Aorta (tissue), 5 donors: Measurements from ENCODE around the gene LATS1. TPM values are rescaled to one million over a fixed set of nuclear protein-coding genes. Genes with fewer than 3 reads are reported as not detected.

Source experiments
- ATAC-seq: fragments of 200-7000 bp; cut with Tn5 transposase; one replicate; pipeline ENCODE4 v1.9.1; 2022; ENCODE audit warnings: moderate library complexity; ENCODE audit not compliant: low FRiP score
- DNase-seq, 2 donors: peaks; one replicate each; pipeline ENCODE4 v3.0.0-alpha.2; 2020
- H3K27ac ChIP-seq, 2 donors: one replicate each; pipeline ENCODE4 v1.5.1; 2013; ENCODE audit warnings: low read length in 2 of 2, mild to moderate bottlenecking in 2 of 2, moderate library complexity in 2 of 2, control low read depth in 1 of 2, inconsistent platforms in 1 of 2, low read depth in 1 of 2
- H3K27me3 ChIP-seq, 2 donors: one replicate each; pipeline ENCODE4 v1.6.1; 2013; ENCODE audit warnings: control low read depth in 1 of 2, low read length in 1 of 2, mild to moderate bottlenecking in 1 of 2, moderate library complexity in 1 of 2; ENCODE audit not compliant: insufficient read depth in 2 of 2, control insufficient read depth in 1 of 2
- H3K36me3 ChIP-seq, 2 donors: one replicate each; pipeline ENCODE4 v1.6.1; 2013; ENCODE audit warnings: control low read depth in 1 of 2, low read length in 1 of 2, mild to moderate bottlenecking in 1 of 2; ENCODE audit not compliant: insufficient read depth in 2 of 2, control insufficient read depth in 1 of 2
- H3K4me1 ChIP-seq, 2 donors: one replicate each; pipeline ENCODE4 v1.6.1; 2013; ENCODE audit warnings: low read length in 2 of 2, control low read depth in 1 of 2, mild to moderate bottlenecking in 1 of 2, moderate library complexity in 1 of 2; ENCODE audit not compliant: insufficient read depth in 2 of 2, control insufficient read depth in 1 of 2
- H3K4me3 ChIP-seq, 2 donors: one replicate each; pipeline ENCODE4 v1.5.1; 2013; ENCODE audit warnings: low read length in 2 of 2, control low read depth in 1 of 2, mild to moderate bottlenecking in 1 of 2
- H3K9me3 ChIP-seq: one replicate; pipeline ENCODE4 v1.6.1; 2013; ENCODE audit warnings: mild to moderate bottlenecking, low read length; ENCODE audit not compliant: control insufficient read depth
- WGBS, 2 donors: extraction: QIAGEN DNeasy Blood & Tissue Kit; methylation state at CpG; one replicate each; pipeline ENCODE4 v1.1.7; 2013; 5-methylcytosine and 5-hydroxymethylcytosine counted together
- intact Hi-C, 2 donors: fragments of 100-400 bp; cut with DNase I; formaldehyde crosslinking; loops; one replicate each; pipeline versions ENCODE4 v1.14.2 to v1.15.0; 2022
- polyA plus RNA-seq, 2 donors: library from polyadenylated mRNA; stranded (reverse); fragments of 200-250 nt; gene quantifications; one replicate each; pipeline ENCODE4 v1.2.3, GENCODE V29; 2013
- total RNA-seq, 2 donors: library from RNA; stranded (reverse); fragmentation: NEBNext Ultra II Directional; extraction: Animal tissue kit (Norgen Biotek cat#: 25700); gene quantifications; one replicate each; pipeline ENCODE4 v1.2.1, GENCODE V29; 2021
- donor health status: healthy with polysubstance abuse.
- donor health status: Bipolar disorder and iron deficiency.
- donor health status: DM: no; HTN: no; CAD: no.
- donor health status: DM: no; HTN: no; CAD: no.
- donor health status: DM: yes; HTN: yes; CAD: no.

Gene LATS1
- total and polyA plus RNA-seq, 4 donors, result 5.4 to 39.2 (median 19.3) TPM

DNA sequence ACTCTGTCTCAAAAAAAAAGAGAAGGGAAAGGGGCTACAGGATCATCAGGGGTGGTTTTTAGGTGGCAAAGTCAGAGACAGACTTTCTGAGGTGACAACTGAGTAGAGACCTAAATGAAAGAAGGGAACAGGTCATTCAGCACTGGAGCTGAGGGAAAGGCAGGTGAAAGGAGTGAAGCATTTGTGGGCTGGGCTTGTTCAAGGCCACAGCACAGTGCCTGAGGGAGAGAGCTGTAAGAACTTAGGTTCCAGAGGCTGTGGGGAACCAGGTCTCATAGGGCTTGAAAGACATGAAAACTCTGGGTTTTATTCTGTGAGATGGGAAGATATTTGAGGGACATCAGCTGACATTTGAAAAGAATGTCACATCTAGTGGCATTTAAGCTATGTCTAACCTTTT, 90.2 kb downstream of the LATS1 start:
- Histone ChIP-seq H3K27ac (no peak overlapping the region), H3K4me1 (no peaks in the 10 kb centered on the region), H3K27me3 (no peaks in the 10 kb centered on the region), H3K4me3 (no peak overlapping the region), H3K9me3 (no peaks in the 10 kb centered on the region), H3K36me3 (peaks cover 3 to 4% of the 10 kb centered on the region in 2 donors)
- intact Hi-C loops, result no loop called here
- ATAC-seq, result no peak
- DNase-seq, result no peak

DNA sequence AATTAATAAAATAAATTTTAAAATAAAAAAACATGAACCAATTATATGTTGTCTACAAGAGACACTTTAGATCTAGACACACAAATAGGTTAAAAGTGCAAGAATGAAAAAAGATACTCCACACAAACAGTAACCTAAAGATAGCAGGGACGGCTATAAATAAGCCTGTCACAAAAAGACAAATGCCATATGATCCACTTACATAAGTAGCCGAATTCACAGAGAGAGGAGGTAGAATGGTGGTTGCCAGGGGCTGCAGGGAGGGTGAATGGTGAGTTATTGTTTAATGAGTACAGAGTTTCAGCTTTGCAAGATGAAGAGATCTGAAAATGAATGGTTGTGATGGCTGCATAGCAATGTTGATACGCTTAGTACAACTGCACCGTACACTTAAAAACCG, 102.1 kb downstream of the LATS1 start:
- Histone ChIP-seq H3K27me3 (no peaks in the 10 kb centered on the region), H3K4me3 (no peak overlapping the region), H3K27ac (no peak overlapping the region), H3K4me1 (no peaks in the 10 kb centered on the region), H3K36me3 (peaks cover under 1 to 2% of the 10 kb centered on the region in 2 donors), H3K9me3 (no peaks in the 10 kb centered on the region)
- whole genome bisulfite sequencing, 2 donors, result 54 to 61% methylated on average over 5 of the region's 5 CpGs
- intact Hi-C loops, result no loop called here
- ATAC-seq, result no peak
- DNase-seq, result no peak

DNA sequence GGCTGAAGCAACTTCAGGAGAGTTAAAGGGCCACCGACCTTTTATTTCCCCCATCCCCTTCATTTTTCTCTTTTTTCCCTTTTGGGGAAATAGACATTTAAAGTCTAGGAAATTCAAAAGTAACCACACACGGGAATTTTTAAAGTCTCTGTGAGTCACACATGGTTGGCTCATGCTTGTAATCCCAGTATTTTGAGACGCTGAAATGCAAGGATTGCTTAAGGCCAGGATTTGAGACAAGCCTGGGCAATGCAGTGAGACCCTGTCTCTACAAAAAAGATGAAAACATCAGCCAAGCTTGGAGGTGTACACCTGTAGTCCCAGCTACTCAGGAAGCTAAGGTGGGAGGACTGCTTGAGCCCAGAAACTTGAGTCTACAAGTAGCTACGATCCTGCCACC, 103.6 kb downstream of the LATS1 start:
- no peak for DNase-seq
- H3K27me3 ChIP-seq, result no peaks in the 10 kb centered on the region
- no peak overlapping the region for H3K27ac ChIP-seq
- 91% methylated on average over 4 of the region's 4 CpGs for WGBS, 2 donors
- peaks cover 0 to 2% of the 10 kb centered on the region in 2 donors for H3K36me3 ChIP-seq
- no peaks in the 10 kb centered on the region for H3K4me1 ChIP-seq
- H3K4me3 ChIP-seq, result no peak overlapping the region
- no peaks in the 10 kb centered on the region for H3K9me3 ChIP-seq
- ATAC-seq, result no peak
- intact Hi-C loops, result no loop called here

DNA sequence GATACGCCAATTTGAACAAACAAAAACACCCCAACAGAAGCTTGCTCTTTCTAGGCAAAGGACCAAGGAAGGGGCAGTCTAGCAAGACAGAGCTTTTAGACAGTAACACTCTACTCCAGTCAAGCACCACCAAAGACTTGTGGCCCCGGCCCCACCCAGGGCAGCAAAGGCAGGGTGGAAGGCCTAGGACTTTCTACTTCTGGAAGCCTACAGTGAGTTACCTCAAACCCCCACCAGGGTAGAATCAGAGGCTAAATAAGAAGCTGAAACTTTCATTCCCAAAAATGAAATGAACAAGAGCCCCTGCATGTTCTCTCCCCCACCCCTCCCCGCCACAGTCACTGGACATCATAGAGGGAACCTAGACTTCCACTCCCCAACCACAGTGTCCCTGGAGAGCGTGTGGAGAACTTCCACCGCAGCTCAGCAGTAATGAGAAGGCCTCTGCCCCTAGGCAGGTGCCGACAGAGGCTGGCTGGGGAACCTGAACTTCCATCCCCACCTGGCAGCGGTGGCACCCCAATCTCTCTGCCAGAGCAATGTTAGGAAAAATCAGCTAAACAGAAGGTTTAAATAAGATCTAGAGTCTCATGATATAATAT, 109.4 kb downstream of the LATS1 start:
- ATAC-seq (no peak), DNase-seq (no peak)

More for the DNA sequence above, 109.4 kb downstream of the LATS1 start:
- Histone ChIP-seq H3K4me3 (no peak overlapping the region), H3K4me1 (no peaks in the 10 kb centered on the region), H3K27me3 (no peaks in the 10 kb centered on the region), H3K27ac (no peak overlapping the region), H3K9me3 (no peaks in the 10 kb centered on the region), H3K36me3 (peaks cover 0 to under 1% of the 10 kb centered on the region in 2 donors)
- WGBS, 2 donors, result 92 to 95% methylated on average over 7 of the region's 7 CpGs
- intact Hi-C loops, result no loop called here

Other genes starting within 250 kb of the LATS1 start
- gene ZC3H12D, start 233.1 kb downstream of the LATS1 start, total RNA-seq, result 1 to 10 TPM; 1.2 to 3.0 TPM
- 1 to 10 TPM in 1 of 2 donors, under 1 TPM in 1; 0.10 to 1.9 TPM for gene ZC3H12D, start 233.1 kb downstream of the LATS1 start, polyA plus RNA-seq
- 10 to 100 TPM; 30.7 to 34.4 TPM for gene PPIL4, start 172.1 kb downstream of the LATS1 start, total RNA-seq
- gene PPIL4, start 172.1 kb downstream of the LATS1 start, polyA plus RNA-seq, result 10 to 100 TPM; 15.7 to 18.5 TPM
- 10 to 100 TPM; 67.2 to 68.1 TPM for gene GINM1, start 151.7 kb downstream of the LATS1 start, total RNA-seq
- gene GINM1, start 151.7 kb downstream of the LATS1 start, polyA plus RNA-seq, result 10 to 100 TPM; 43.2 to 87.6 TPM
- 10 to 100 TPM; 15.9 to 18.5 TPM for gene KATNA1, start 69.4 kb downstream of the LATS1 start, total RNA-seq
- 10 to 100 TPM; 16.4 to 19.8 TPM for gene KATNA1, start 69.4 kb downstream of the LATS1 start, polyA plus RNA-seq
- 10 to 100 TPM; 28.6 to 32.1 TPM for gene NUP43, start 28.4 kb upstream of the LATS1 start, total RNA-seq
- gene NUP43, start 28.4 kb upstream of the LATS1 start, polyA plus RNA-seq, result 10 to 100 TPM in 1 of 2 donors, 1 to 10 TPM in 1; 3.6 to 10.6 TPM
- gene PCMT1, start 31.6 kb upstream of the LATS1 start, total RNA-seq, result 10 to 100 TPM; 48.4 to 55.9 TPM
- gene PCMT1, start 31.6 kb upstream of the LATS1 start, polyA plus RNA-seq, result 10 to 100 TPM; 51.9 to 72.1 TPM
- 10 to 100 TPM; 24.4 to 35.3 TPM for gene LRP11, start 146.3 kb upstream of the LATS1 start, total RNA-seq
- 10 to 100 TPM in 1 of 2 donors, under 1 TPM in 1; 0.63 to 13.3 TPM for gene LRP11, start 146.3 kb upstream of the LATS1 start, polyA plus RNA-seq
- gene RAET1E, start 180.0 kb upstream of the LATS1 start, total RNA-seq, result under 1 TPM; 0.18 to 0.65 TPM
- 1 to 10 TPM in 1 of 2 donors, not detected in 1; 1.7 TPM for gene RAET1E, start 180.0 kb upstream of the LATS1 start, polyA plus RNA-seq
- gene RAET1G, start 205.0 kb upstream of the LATS1 start, total RNA-seq, result under 1 TPM in 1 of 2 donors, not detected in 1; 0.99 TPM
- under 1 TPM in 1 of 2 donors, not detected in 1; 0.64 TPM for gene RAET1G, start 205.0 kb upstream of the LATS1 start, polyA plus RNA-seq
- under 1 TPM; 0.66 to 0.68 TPM for gene ULBP2, start 223.9 kb upstream of the LATS1 start, total RNA-seq
- gene ULBP2, start 223.9 kb upstream of the LATS1 start, polyA plus RNA-seq, result under 1 TPM in 1 of 2 donors, not detected in 1; 0.36 TPM
- gene ULBP1, start 245.8 kb upstream of the LATS1 start, total RNA-seq, result under 1 TPM in 1 of 2 donors, not detected in 1; 0.13 TPM
- under 1 TPM in 1 of 2 donors, not detected in 1; 0.38 TPM for gene ULBP1, start 245.8 kb upstream of the LATS1 start, polyA plus RNA-seq